ENCODE results near the gene STRADB. TPM values are rescaled to one million over a fixed set of nuclear protein-coding genes. Genes with fewer than 3 reads are reported as not detected.

Gene STRADB
- total and polyA plus RNA-seq, 4 donors: 35.9 to 199 (median 67.3) TPM

DNA sequence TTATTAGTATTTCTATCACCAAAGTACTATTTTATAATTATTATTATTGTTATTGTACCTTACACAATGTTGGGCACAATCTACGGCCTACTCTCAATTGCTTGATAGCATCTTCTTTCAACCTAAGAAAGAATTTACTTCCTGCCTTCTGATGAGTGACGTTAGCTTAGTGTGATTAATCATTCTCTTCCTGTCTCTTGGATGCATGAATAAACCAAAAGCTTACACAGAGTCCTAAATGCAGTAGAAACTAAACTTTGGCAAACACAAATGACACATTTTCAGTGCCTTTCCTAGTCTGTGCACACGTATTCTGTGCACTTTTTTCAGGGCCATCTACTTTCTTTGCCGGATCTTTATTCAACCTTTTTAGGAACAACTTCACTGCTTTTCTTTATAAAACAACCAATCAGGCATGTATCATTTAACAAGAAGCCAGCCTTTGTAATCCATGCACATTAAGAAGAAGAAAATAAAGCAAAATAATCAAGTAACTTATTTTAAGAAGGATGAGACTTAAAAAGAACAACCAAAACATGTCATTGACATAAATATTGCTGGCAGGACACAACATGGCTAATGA lies 19.4 kb upstream of the STRADB start (continued):
- no peak for TF ChIP-seq RXRA (IDR thresholded peaks at IDR 0.05)
- no peak for TF ChIP-seq NR2F2 (IDR thresholded peaks at IDR 0.05)
- TF ChIP-seq JUND (IDR thresholded peaks at IDR 0.05): no peak
- TF ChIP-seq FOXA2 (IDR thresholded peaks at IDR 0.05): no peak
- TF ChIP-seq YY1 (IDR thresholded peaks at IDR 0.05): no peak
- TF ChIP-seq, protein P1, sequence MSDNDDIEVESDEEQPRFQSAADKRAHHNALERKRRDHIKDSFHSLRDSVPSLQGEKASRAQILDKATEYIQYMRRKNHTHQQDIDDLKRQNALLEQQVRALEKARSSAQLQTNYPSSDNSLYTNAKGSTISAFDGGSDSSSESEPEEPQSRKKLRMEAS (IDR thresholded peaks at IDR 0.05): no peak
- TF ChIP-seq HNF4G (IDR thresholded peaks at IDR 0.05): no peak
- no peak for TF ChIP-seq GABPA (IDR thresholded peaks at IDR 0.05 in 1 of 2, conservative IDR thresholded peaks at IDR 0.05 in 1 of 2)
- TF ChIP-seq TAF1 (conservative IDR thresholded peaks at IDR 0.05): no peak
- no peak for TF ChIP-seq EGR1 (IDR thresholded peaks at IDR 0.05; ENCODE audit: low read depth in 2 of 2)
- TF ChIP-seq HNF4A (conservative IDR thresholded peaks at IDR 0.05): no peak
- TF ChIP-seq, protein P2, sequence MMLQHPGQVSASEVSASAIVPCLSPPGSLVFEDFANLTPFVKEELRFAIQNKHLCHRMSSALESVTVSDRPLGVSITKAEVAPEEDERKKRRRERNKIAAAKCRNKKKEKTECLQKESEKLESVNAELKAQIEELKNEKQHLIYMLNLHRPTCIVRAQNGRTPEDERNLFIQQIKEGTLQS (IDR thresholded peaks at IDR 0.05): no peak
- no peak for TF ChIP-seq FOXA1 (IDR thresholded peaks at IDR 0.05)
- no peak for TF ChIP-seq SP1 (IDR thresholded peaks at IDR 0.05)

DNA sequence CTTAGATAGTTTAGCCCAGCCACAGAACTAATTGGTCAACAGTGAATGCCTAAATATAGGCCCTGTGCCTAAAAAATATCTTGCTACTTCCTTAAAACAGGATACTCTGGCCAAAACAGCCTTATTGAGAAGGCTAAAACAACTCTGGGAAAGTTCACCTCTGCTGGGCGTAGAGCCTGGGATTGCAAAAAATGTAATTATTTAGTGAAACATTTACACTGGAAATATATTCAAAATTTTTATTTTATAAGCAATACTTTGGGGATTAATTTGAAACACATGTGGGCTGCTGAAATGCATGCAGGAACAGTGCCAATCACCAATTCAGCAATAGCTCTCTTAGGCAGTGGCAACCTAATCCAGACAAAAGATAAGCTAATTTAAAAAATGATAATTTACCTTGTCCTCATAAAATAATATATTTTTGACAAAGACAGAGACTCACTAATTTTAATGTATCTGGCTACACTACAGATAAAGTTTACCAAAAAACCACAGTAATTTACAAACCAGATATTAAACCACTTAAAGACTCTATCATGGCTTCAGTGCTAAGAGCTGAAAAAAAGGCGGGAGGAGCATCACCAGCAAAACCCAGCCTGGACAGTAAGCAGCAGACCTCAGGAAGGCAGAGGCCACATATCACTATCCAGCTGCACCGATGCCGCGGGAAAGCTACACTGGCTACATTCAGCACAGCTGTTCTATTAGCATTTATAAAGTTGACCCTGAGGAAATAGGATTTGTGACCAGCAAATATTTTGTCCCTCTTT lies 18.7 kb upstream of the STRADB start:
- H3K4me3 ChIP-seq (ENCODE audit: low read depth in 1 of 3, low read length in 3 of 3): no peak overlapping the region
- DNase-seq (ENCODE audit: low spot score): no peak
- no peaks in the 10 kb centered on the region for H3K27me3 ChIP-seq (ENCODE audit: control insufficient read depth in 4 of 4, insufficient read depth in 4 of 4, low read length in 3 of 4)
- peaks cover 0 to 8% (median 4%) of the 10 kb centered on the region in 4 donors for H3K4me1 ChIP-seq (ENCODE audit: control insufficient read depth in 4 of 4, insufficient read depth in 4 of 4, low read length in 3 of 4)
- no peaks in the 10 kb centered on the region for H3K36me3 ChIP-seq (ENCODE audit: control insufficient read depth in 4 of 4, insufficient read depth in 3 of 4, low read depth in 1 of 4, low read length in 3 of 4)
- 69% methylated on average over 5 of the region's 5 CpGs for WGBS
- no peaks in the 10 kb centered on the region for H3K9me3 ChIP-seq (ENCODE audit: control insufficient read depth in 4 of 4, low read length in 3 of 4)
- no peak for TF ChIP-seq JUND (IDR thresholded peaks at IDR 0.05)
- TF ChIP-seq, protein P3, sequence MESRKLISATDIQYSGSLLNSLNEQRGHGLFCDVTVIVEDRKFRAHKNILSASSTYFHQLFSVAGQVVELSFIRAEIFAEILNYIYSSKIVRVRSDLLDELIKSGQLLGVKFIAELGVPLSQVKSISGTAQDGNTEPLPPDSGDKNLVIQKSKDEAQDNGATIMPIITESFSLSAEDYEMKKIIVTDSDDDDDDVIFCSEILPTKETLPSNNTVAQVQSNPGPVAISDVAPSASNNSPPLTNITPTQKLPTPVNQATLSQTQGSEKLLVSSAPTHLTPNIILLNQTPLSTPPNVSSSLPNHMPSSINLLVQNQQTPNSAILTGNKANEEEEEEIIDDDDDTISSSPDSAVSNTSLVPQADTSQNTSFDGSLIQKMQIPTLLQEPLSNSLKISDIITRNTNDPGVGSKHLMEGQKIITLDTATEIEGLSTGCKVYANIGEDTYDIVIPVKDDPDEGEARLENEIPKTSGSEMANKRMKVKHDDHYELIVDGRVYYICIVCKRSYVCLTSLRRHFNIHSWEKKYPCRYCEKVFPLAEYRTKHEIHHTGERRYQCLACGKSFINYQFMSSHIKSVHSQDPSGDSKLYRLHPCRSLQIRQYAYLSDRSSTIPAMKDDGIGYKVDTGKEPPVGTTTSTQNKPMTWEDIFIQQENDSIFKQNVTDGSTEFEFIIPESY (IDR thresholded peaks at IDR 0.05): no peak
- no peak overlapping the region for H3K27ac ChIP-seq (ENCODE audit: low read depth in 1 of 2, low read length in 2 of 2)
- H3K9ac ChIP-seq (ENCODE audit: low read depth in 1 of 2, low read length in 2 of 2): no peak overlapping the region

DNA sequence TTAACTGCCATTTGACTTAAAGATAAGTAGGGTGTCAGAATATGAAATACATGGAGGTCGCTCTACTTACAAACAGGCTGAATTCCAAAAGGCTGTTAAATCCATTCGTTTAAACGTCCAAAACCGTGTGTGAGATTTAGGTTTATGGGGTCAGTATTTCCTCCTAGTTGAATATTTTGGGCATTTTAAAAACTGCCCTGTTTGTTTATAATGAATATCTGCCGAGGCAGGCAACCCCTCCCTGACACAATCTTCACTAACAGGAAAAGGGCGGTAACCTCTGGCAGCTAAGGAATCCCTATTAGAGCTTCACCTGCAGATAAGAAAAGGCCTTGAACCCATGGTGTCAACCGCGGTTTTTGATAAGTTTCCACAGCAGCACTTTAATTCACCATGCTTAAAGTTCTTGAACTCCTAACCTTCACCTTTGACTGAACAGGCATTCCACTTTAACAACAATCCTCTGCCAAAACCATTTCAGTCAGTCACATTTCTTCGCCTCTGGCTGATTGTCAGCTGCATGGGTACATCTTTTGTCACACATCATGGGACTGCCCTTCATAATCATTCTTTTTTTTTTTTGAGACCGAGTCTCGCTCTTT lies 18.0 kb upstream of the STRADB start:
- Histone ChIP-seq H3K4me3 (ENCODE audit: low read depth in 1 of 3, low read length in 3 of 3) (no peak overlapping the region), H3K9ac (ENCODE audit: low read depth in 1 of 2, low read length in 2 of 2) (no peak overlapping the region), H3K9me3 (ENCODE audit: control insufficient read depth in 4 of 4, low read length in 3 of 4) (no peaks in the 10 kb centered on the region), H3K36me3 (ENCODE audit: control insufficient read depth in 4 of 4, insufficient read depth in 3 of 4, low read depth in 1 of 4, low read length in 3 of 4) (no peaks in the 10 kb centered on the region), H3K27ac (ENCODE audit: low read depth in 1 of 2, low read length in 2 of 2) (no peak overlapping the region), H3K4me1 (ENCODE audit: control insufficient read depth in 4 of 4, insufficient read depth in 4 of 4, low read length in 3 of 4) (peaks cover 0 to 8% (median 4%) of the 10 kb centered on the region in 4 donors), H3K27me3 (ENCODE audit: control insufficient read depth in 4 of 4, insufficient read depth in 4 of 4, low read length in 3 of 4) (no peaks in the 10 kb centered on the region)
- WGBS: 57% methylated on average over 11 of the region's 11 CpGs
- peak; percentile 66 for DNase-seq (ENCODE audit: low spot score)
- TF ChIP-seq EGR1 (IDR thresholded peaks at IDR 0.05; ENCODE audit: low read depth in 2 of 2) (no peak), HNF4G (IDR thresholded peaks at IDR 0.05) (no peak), YY1 (IDR thresholded peaks at IDR 0.05) (no peak), SP1 (IDR thresholded peaks at IDR 0.05) (peak; percentile 24), NR2F2 (IDR thresholded peaks at IDR 0.05) (peak; percentile 95), RXRA (IDR thresholded peaks at IDR 0.05) (peak; percentile 50 to 80), HNF4A (conservative IDR thresholded peaks at IDR 0.05) (peak; percentile 15 to 53), JUND (IDR thresholded peaks at IDR 0.05) (no peak), FOXA1 (IDR thresholded peaks at IDR 0.05) (no peak)
- TF ChIP-seq, protein P1 (IDR thresholded peaks at IDR 0.05): no peak
- TF ChIP-seq, protein P2 (IDR thresholded peaks at IDR 0.05): no peak
- TF ChIP-seq, protein P3 (IDR thresholded peaks at IDR 0.05): no peak
